Measurements from ENCODE around the gene HNF4A.
"Not testable (repeated sequence)": the region's sequence is repeated elsewhere in the genome, so short reads cannot be mapped to it uniquely, and the experiment has no call there.

Gene HNF4A

DNA sequence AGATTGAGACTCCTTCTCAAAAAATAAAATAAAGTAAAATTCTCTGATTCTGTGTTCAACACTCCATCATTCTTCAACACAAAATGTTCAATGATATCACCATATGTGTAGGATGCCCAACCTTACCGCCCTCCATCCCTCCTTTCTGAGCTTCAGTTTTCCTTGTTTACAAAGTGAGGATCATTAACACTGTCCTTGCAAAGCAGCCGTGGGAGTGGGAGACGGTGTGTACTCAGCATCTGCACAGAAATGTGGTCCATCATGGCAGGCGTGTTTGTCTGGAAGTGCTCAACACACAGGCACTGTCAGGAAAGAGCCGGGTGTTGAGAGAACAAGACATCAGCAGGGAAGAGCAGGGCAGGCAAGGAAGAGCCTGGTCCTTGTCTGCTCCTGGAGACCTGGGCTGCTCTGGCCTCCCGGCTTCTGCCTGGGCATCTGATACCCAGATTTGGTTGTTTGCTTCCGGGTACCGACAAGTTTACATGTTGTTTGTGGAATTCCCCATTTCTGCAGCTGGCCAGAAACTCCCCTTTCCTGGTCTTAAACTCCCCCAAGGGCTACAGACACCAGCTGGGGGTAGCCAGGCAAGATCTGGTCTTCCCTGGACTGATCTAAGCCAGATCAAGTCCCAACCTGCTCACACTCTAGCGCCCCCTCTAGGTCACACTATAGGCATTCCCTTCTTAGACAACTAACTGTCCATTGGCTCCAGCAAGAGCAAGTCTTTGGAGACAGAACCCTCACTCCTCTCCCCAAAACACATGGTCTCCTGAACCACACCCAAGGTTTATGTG is 93.5 kb downstream of the HNF4A start:
- DNase-seq: no peak

DNA sequence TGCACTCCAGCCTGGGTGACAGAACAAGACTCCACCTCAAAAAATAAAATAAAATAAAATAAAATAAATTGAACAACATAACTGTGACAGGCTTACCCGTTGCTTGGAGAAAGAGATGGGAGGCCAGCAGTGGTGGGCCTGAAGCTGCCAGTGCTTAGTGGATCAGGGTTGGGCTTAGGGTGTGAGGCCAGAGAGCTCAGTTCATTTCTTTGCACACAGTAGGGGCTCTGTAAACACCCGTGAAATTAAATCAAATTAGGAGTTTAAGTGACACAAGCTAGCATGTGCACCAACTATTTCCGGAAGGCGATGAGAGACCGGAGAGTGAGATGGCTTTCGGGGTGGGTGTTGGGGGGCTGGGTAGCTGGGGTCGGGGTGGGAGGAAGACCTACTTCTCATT is 94.4 kb downstream of the HNF4A start:
- DNase-seq: no peak

DNA sequence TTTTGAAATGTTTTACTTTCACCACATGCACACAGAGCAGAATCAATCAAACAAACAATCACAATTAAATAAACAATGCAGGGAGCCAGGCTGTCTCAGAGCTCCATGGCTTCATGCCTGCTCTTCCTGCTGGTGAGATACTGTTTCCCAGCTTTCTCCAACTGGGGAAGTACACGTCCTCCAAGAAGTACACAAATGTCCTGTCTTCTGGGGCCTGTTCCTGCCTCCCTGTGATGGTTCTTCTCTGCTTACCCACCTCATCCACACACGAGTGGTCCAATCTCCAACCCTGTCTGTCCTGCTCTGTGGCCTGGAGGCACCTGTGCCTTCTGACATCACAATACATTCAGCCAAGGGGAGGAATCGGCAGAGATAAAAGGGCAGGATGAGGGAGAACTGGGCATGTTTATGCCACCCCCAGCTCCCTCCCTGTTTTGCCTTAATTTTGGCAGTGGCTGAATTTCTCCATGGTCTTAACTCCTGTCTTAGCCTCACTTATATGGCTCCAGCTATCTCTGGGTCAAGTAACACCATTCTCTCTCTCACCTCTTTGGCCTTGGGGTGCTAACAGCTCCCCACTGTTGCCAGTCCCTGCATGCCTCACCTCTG is 94.9 kb downstream of the HNF4A start:
- DNase-seq: no peak

DNA sequence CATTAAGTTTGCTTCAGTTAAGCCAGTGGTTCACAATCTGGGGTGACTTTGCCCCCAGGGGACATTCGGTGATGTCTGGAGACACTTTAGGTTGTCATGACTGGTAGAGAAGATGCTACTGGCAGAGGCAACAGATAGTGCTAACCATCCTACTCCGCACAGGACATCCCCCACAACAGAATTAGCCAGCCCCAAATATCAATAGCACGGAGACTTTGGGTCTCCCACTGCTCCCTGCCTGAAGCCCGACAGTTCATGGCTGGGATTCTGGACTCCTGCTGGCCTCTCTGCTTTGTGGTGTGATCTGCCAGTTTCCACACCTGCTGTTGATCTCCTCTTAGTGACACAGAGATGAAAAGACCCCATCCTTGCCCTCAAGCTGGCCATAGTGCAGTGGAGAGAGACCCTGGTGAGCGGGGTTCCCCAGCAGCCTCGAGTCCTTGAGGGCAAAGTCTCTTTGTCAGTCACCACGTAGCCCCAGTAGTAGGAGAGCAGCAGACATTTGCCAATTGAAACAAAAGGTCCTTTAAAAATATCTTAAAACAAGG is 95.5 kb downstream of the HNF4A start:
- DNase-seq: no peak

DNA sequence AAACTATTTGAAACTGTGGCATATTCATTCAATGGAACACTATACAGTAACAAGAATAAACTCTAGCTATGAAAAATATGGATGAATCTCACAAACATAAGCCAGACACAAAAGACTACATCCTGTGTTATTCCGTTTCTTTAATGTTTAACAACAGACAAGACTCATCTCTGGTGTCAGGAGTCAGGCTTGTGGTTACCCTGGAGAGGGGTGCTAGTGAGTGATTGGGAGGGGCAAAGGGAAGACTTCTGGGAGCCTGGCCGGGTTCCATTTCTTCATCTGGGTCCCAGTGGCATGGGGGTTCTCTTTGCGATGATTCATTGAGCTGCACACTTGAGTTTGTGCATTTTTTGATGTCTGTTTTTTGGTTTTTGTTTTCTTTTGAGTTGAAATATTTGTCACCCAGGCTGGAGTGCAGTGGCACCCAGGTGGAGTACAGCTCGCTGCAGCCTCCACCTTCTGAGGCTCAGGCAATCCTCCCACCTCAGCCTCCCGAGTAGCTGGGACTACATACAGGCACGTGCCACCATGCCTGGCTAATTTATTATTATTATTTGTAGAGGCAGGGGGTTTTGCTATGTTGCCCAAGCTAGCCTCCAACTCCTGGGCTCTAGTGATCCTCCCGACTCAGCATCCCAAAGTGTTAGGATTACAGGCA is 98.9 kb downstream of the HNF4A start:
- DNase-seq: no peak

DNA sequence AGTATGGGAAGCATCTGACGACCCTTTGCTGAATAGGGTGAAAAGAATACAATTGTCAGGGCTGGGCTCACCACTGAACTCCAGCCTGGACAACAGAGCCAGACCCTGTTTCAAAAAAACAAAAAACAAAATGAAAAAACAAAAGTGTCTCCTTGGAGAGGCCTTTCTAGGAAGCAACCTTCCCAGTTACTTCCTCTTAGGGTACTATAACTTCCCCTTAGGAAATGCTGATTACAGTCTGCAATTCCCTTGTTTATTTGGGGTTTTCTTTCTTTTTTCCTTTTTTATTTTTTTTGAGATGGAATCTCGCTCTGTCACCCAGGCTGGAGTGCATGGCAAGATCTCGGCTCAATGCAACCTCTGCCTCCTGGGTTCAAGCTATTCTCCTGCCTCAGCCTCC is 99.6 kb downstream of the HNF4A start:
- no peak for DNase-seq

DNA sequence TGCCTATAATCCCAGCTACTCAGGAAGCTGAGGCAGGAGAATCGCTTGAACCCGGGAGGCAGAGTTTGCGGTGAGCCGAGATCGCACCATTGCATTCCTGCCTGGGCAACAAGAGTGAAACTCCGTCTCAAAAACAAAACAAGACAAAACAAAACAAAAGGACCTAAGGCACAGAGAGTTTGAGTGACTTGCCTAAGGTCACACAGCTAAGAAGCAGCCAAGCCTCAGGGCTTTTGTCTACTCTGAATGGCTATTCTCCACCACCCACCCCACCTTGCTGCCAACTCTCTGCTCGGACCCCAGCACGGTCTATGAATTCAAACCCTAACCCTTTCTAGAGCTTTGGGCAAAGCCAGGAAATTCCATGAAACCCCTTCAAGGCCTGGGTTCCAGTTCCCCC is 101.1 kb downstream of the HNF4A start:
- DNase-seq: no peak

DNA sequence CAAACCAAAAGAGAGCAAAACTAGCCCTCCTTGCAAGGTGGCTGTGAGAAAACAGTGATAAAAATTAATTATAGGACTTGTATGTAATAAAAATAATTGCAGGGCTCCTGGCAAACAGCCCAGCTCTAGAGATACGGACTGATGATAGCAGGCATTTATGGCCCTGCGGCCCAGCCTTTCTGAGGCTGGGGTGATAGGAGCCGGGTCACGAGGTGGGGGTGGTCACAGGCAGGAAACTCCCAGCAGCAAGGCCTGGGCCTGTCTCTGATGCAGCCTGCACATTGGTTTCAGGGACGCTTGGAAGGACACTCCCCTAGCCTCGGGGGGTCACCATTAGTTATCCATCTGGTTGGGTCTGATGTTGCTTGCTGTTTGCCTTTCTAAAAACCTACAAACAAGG is 101.5 kb downstream of the HNF4A start:
- no peak for DNase-seq

DNA sequence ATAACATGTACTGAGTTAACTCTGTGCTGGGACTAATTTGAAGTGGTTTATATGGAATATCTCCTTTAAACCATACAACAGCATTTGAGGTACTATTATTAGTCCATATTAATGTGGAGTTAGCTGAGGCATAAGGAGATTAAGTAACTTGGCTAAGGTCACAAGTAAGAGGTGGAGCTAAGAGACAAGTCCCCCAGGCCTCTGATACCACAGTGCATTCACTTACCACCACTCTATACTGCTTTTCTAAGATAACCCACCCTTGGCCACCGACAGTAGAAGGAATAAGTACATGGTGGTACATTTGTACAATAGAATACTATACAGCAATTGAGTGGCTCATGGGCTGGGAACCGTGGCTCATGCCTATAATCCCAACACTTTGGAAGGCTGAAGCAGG is 103.8 kb downstream of the HNF4A start:
- no peak for DNase-seq

DNA sequence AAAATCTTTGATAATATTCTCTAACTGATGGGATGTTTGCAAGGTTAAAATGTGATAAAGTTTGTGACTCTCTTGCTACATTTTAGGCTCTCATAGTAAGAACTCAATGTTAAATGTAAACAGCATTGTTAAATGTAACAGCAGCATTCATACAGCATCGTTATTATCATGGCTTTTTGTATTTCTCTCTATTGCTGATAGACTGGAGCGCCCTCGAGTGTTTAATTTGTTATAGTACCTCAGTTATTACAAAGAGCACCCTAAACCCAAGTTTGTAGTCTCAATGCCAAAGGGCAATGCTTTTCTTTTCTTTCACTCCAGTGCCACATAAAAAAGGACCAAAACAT is 105.3 kb downstream of the HNF4A start:
- no peak for DNase-seq

DNA sequence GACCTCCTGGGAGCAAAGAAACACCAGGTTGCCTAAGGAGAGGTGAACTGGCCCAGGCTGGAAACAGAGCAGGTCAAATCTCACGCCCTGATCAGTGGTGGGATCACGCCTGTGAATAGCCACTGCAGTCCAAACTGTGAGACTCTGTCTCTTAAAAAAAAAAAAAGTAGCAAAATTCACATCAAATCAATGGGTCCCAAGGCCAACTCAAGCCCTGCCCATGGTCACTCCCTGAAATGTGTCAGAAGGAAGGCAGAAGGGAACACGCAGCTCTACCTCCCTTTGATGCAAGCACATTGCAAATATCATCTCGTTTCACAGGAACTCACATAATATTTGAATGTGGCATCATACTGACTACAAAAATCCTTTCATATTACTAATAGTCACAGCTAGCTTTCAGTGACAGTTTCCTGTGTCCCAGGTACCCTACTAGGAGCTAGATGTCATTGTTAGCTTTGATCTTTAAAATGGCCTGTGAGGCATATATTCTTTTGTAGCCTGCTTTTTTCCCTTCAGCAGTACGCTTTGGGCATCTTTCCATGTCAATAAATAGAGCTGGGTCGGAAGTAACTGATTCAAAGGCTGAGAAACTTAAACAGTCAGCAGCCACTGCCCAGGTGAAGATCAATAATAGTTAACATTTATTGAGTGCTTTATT is 105.8 kb downstream of the HNF4A start:
- no peak for DNase-seq

DNA sequence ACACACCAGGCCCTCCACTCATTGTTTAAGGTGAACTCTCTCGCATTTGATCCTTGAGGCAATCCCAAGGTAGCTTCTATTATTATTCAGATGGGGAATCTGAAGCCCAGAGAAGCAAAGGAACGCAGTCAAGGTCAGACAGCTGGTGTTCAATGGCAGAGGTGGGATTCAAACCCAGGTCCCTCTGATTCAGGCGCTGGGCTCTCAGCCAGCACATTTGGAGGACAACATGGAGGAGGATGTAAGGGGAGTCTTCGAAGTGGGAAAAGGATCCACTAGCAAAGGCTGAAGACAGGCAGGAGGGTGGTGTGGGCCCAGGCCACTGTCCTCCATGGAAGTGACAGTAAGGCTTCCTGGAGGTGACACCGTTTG is 106.3 kb downstream of the HNF4A start:
- DNase-seq: no peak

DNA sequence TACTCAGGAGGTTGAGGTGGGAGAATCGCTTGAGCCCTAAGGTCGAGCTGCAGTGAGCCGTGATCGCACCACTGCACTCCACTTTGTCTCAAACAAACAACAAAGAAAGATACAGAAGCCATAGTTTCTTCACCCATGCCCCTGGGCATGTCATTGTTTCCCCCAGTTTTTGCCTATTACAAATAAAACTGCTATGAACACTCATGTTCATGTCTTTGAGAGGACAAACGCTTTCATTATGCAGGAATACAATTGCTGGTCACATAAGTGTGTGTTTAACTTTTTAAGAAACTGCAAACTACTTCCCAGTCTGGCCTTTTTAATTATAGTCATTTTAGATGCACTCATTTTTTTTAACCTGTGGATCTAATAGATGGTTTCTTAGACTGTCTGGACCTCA is 108.0 kb downstream of the HNF4A start:
- DNase-seq: no peak

DNA sequence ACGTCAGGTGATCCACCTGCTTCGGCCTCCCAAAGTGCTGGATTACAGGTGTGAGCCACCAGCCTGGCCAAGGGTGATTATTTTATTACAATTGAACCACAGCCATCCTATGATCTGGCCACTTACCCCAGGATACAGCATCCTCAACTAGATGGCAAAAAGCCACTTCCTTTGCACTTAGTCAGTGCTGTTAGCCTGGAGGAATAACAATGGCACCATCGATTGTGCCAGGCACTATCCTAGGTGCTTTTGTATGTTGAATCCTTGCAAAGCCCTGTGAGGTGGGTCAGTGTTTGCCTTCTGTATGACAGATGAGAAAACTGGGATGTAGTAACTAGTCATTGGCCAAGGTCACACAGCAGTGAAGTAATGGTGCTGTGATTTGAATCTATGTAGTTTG is 109.0 kb downstream of the HNF4A start:
- DNase-seq: no peak

DNA sequence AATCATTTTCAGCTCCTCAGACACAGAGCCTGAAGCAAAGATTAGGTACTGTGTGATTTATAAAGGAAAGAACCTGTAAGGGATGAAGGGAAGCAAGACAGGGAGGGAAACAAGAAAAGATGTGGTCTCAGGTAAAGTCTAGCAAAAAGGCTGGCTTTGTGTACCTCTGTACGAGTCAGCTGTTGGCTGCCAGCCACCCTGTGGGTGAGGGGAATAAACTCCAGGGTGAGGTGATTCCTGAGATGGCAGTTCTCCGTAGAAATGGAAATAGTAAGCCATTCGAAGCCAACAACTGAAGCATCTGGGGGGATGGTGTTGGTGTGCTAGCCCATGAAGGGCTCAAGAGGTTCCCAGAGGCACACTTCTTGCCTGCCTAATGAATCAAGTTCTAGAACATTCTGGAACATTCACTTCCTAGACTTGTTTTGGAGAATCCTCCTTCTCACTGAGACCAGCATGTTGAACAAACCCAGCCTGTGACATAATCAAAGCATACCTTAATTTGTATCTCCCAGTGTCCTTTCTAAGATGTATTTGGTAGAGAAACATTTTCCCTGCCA is 109.6 kb downstream of the HNF4A start:
- DNase-seq: no peak

DNA sequence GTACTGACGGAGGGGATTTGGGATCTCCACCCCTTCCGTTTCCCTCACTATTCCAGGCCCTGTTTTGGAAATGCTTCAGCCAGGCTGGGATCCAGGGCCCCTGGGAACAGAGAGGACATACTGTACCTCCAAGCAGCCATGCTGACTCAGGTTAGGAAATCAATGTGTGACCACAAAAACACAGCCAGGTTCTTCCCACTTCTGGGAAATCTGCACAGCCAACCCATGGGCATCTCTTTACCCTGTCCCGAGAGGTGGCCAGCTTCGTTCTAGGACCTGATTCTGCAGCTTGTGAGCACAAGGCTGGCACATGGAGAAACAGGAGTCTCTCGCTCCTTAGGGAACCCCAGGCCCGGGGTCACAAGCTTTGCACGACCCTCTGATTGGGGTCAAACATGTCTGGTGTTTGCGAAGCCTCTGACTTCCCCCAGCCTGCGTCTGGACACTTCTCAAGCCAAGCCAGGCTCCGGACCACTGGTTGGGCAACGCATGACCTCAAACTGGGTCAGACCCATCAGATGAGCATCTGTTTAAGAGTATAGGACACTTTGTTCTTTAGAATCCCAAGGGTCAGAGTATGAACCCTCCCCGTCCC is 111.9 kb downstream of the HNF4A start:
- DNase-seq: no peak

DNA sequence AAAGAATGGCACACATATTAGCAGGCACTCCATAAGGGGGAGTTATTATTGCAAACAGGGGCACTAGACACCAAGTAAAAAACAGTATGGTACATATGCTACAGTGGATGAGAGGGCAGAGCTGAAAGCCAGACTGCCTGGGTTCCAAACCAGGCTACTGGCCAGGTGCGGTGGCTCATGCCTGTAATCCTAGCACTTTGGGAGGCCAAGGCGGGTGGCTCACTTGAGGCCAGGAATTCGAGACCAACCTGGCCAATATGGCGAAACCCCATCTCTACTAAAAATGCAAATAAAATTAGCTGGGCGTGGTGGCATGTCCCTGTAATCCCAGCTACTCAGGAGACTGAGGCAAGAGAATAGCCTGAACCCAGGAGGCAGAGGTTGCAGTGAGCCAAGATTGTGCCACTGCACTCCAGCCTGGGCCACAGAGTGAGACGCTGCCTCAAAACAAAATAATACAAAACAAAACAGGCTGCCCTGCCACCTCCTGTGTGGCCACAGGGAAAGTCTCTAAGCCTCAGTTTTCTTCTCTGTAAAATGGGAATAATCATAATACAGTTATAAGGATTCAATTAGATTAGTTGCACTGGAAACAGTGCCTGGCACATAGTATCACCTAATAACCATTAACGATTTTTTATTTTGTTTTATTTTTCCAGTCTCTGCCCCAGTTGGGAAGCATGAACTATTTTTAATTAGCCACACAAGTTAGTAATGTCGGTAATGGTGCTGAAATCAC is 112.7 kb downstream of the HNF4A start:
- DNase-seq: no peak

DNA sequence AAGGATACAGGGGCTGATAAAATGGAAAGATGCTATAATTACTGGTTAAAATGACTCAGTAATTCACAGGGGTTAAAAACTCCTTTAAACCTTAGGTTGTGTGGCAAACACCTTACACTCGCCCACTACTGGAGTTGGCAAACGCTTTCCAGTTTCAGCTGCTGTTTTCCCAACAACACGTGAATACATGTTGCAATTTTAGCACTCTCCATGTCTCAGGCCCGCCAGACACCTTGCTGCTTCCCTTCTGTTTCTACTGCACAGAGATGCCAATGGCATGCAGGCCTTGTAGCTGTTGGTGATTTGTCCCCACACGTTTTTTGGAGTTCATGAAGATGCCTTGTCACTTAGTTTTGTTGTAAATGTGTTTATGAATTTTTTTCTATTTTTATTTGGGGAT is 114.8 kb downstream of the HNF4A start:
- no peak for DNase-seq

DNA sequence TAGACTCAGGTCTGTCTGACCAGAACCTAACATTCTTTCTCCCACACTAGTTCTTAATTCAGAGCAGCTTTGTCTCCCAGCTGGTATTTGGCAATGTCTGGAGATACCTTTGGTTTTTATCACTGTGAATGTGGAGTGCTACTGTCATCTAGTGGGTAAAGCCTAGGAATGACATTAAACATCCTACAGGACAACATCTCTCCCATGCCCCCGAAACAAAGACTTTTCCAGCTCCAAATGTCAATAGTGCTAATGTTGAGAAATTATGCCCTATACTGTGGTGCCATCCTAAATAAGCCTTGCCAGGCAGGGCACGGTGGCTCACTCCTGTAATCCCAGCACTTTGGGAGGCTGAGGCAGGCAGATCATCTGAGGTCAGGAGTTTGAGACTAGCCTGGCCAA is 116.0 kb downstream of the HNF4A start:
- no peak for DNase-seq

DNA sequence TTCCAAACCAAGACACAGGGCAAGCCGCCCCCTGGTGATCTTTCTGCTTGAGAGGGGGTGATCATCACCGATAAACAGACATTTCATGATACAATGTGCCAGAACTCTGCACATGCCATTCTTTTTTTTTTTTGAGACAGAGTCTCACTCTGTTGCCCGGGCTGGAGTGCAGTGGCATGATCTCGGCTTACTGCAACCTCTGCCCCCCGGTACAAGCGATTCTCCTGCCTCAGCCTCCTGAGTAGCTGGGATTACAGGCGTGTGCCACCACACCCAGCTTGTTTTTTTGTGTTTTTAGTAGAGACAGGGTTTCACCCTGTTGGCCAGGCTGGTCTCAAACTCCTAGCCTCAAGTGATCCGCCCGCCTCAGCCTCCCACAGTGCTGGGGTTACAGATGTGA is 116.8 kb downstream of the HNF4A start:
- DNase-seq: not testable (repeated sequence)

DNA sequence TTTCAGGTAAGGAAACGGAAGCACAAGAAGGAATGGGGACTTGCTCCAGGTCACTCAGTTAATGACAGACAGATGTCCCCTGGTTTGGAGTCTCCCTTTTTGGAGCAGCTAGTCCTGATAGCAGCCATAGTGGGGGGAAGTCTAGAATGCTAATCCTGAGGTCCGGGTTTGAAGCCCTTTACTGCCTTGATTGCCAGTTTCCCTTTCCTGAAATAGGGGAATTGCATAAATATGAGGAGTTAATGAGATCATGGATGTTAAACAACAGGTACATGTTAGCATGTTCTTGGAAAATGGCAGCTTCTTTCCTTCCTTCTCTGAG is 119.8 kb downstream of the HNF4A start:
- no peak for DNase-seq
